DOHH2 (cell line): ENCODE measurements around the gene BMP6.
A peak's percentile ranks its signal among the peaks of the same experiment; 100 is the strongest.

Source experiments
- H3F3A ChIP-seq: fragments of 200-600 bp; sonication (generic), shearing (Covaris generic); 2 replicates; pipeline ENCODE4 v1.6.0; 2016; ENCODE audit warnings: antibody characterized with exemption, mild to moderate bottlenecking; ENCODE audit not compliant: control insufficient read depth, insufficient read depth
- H3K27ac ChIP-seq: fragments of 200-600 bp; sonication (generic); 2 replicates; pipeline ENCODE4 v1.5.1; 2014; ENCODE audit warnings: low read depth, mild to moderate bottlenecking, low read length, moderate library complexity
- H3K27me3 ChIP-seq: fragments of 200-600 bp; sonication (generic); 2 replicates; pipeline ENCODE4 v1.6.1; 2014; ENCODE audit warnings: mild to moderate bottlenecking, low read length, mixed read lengths; ENCODE audit not compliant: control insufficient read depth
- H3K36me3 ChIP-seq: fragments of 200-600 bp; sonication (generic); 2 replicates; pipeline ENCODE4 v1.6.1; 2014; ENCODE audit warnings: mild to moderate bottlenecking, low read length, moderate library complexity, mixed read lengths; ENCODE audit not compliant: control insufficient read depth
- H3K4me1 ChIP-seq: fragments of 200-600 bp; sonication (generic); 2 replicates; pipeline ENCODE4 v1.6.1; 2014; ENCODE audit warnings: mild to moderate bottlenecking, low read length, mixed read lengths; ENCODE audit not compliant: control insufficient read depth
- H3K4me2 ChIP-seq: fragments of 200-600 bp; sonication (generic); 2 replicates; pipeline ENCODE4 v1.6.0; 2014; ENCODE audit warnings: mild to moderate bottlenecking, low read length, moderate library complexity
- H3K4me3 ChIP-seq: fragments of 200-600 bp; sonication (generic); 2 replicates; pipeline ENCODE4 v1.5.1; 2014; ENCODE audit warnings: mild to moderate bottlenecking, low read length, mixed read lengths
- H3K79me2 ChIP-seq: fragments of 200-600 bp; sonication (generic); 2 replicates; pipeline ENCODE4 v1.6.1; 2014; ENCODE audit warnings: mild to moderate bottlenecking, low read length, mixed read lengths; ENCODE audit not compliant: control insufficient read depth
- H3K9me2 ChIP-seq: fragments of 200-600 bp; sonication (generic); replicated peaks from 2 replicates; pipeline ENCODE4 v1.6.1; 2014; ENCODE audit warnings: mild to moderate bottlenecking, low read length, mixed read lengths; ENCODE audit not compliant: control insufficient read depth
- H3K9me3 ChIP-seq: fragments of 200-600 bp; sonication (generic); 2 replicates; pipeline ENCODE4 v1.6.1; 2014; ENCODE audit warnings: antibody characterized with exemption, low read length, mixed read lengths; ENCODE audit not compliant: control insufficient read depth, insufficient read depth
- H4K20me1 ChIP-seq: fragments of 200-600 bp; sonication (generic); 2 replicates; pipeline ENCODE4 v1.6.0; 2014; ENCODE audit warnings: low read depth, mild to moderate bottlenecking, antibody characterized with exemption, low read length, moderate library complexity; ENCODE audit not compliant: control insufficient read depth, insufficient read depth
- CTCF ChIP-seq: fragments of 200-600 bp; sonication (generic); IDR thresholded peaks from one replicate; pipeline ENCODE4 v1.5.1; 2014; ENCODE audit warnings: antibody characterized with exemption, mild to moderate bottlenecking, low read depth, low read length; ENCODE audit not compliant: poor library complexity, severe bottlenecking
- EZH2phosphoT487 ChIP-seq: fragments of 200-600 bp; sonication (generic); IDR thresholded peaks from 2 replicates; pipeline ENCODE4 v1.6.1; 2017; ENCODE audit warnings: borderline replicate concordance, mild to moderate bottlenecking, antibody characterized with exemption, low read length, moderate library complexity, mixed read lengths

Gene BMP6

DNA sequence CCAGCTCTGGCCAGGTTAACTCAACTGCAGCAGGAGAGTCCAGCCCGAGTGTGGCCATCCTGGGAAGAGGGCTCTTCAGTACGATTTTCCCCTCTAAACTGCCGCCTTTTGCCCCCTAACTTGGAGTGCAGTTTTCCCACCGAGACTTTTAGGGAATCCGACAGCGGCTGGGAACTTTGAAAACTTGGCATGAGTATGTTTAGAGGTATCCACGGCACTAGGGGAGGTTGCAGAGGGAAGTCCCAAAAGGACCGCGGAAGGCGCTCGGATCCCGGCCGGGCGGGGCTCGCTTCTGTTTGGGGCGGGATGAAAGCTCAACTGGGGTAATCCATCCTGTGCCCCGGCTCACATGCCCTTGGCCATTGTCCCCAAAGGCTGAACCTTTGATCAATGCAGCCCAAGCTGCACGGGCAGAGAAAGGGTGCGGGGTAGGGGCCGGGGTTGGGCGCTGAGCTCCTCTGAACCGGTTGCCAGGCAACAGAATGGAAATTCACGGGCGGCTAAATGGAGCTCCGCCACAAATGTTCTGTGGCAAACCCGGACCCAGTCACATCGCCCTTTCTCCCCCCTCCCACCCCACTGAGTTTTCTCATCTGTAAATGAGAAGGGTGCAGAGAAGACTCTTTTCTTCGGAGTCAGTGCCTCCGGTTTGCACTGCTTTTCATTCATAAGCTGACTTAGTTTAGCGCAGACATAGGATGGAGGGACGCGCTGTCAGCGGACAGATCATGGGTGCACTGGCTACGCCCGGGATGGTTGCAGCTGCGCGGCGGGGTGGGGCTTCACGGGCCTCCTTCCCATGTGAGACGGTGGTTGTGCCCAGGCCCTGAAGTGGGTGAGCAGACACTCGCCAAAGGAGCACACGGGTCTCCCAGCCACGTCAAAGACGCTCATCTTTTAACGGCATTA lies 2.3 kb downstream of the BMP6 start:
- no peaks in the 10 kb centered on the region for H3K79me2 ChIP-seq
- no peaks in the 10 kb centered on the region for H3K9me2 ChIP-seq
- H3K27ac ChIP-seq = no peak overlapping the region
- H3F3A ChIP-seq = no peaks in the 10 kb centered on the region
- no peaks in the 10 kb centered on the region for H3K9me3 ChIP-seq
- peak overlapping the region; percentile 19; the same call in 1 of the 2 replicates for H3K4me2 ChIP-seq
- no peaks in the 10 kb centered on the region for H4K20me1 ChIP-seq
- H3K4me3 ChIP-seq = 0 out of 2 replicates have a peak overlapping the region, but pooled peaks have one; percentile 1
- H3K4me1 ChIP-seq = peaks cover 15% of the 10 kb centered on the region; the same call in 1 of the 2 replicates
- no peaks in the 10 kb centered on the region for H3K36me3 ChIP-seq
- peaks cover 86% of the 10 kb centered on the region for H3K27me3 ChIP-seq
- TF ChIP-seq EZH2phosphoT487 (peak; percentile 51; the same call in 1 of the 2 replicates), CTCF (no peak)

- Histone ChIP-seq H3K36me3 (no peaks in the 10 kb centered on the region), H3K4me1 (peaks cover 15% of the 10 kb centered on the region; the same call in 1 of the 2 replicates), H3K79me2 (no peaks in the 10 kb centered on the region), H3K9me3 (no peaks in the 10 kb centered on the region), H4K20me1 (no peaks in the 10 kb centered on the region), H3K4me2 (0 out of 2 replicates have a peak overlapping the region, but pooled peaks have one; percentile 19), H3K27me3 (peaks cover 82% of the 10 kb centered on the region), H3K9me2 (no peaks in the 10 kb centered on the region), H3K27ac (no peak overlapping the region), H3K4me3 (no peak overlapping the region), H3F3A (no peaks in the 10 kb centered on the region)
- TF ChIP-seq EZH2phosphoT487 = no peak
- TF ChIP-seq CTCF = no peak
Observed at GRCh38 chr6:7728855-7729590, 3.1 kb downstream of the BMP6 start.

DNA sequence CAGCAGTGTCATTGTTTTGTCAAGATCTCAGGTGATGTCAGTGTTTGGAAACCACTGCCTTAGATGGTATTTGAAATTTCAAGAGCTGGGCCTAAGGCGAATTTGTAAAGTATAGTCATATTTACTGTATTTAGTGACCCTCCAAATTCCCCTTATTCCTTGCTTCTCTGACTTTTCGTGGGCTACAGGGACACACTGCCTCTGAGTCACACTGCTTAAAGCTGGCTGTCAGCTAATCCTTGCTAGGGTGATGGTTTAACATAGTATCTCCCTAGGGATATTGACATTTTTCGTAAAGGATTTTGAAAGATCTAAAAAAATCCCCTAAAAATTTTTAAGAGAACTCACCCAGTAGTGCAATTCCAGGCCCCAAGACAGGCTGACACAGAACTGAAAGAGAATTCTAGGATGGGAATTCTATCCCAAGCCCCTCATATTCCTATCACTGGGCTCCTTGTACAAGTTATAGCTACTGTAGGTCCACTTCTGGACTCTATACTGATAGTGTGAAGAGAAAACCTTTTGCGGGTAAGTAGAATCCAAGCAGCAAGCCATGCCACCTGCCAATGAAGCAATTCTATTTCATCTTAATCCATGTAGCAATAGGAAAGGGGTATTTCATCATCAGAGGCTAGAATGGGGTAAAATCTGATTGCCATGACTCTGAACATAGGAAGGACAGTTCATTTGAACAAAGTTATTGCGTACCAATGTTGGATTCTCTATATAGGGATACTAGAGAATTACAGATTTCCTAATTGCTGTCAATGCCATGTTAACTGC lies 4.3 kb downstream of the BMP6 start:
- H4K20me1 ChIP-seq = no peaks in the 10 kb centered on the region
- TF ChIP-seq CTCF (no peak), EZH2phosphoT487 (no peak)
- no peak overlapping the region for H3K27ac ChIP-seq
- H3K36me3 ChIP-seq = no peaks in the 10 kb centered on the region
- H3K27me3 ChIP-seq = peaks cover 73% of the 10 kb centered on the region
- no peaks in the 10 kb centered on the region for H3K79me2 ChIP-seq
- no peaks in the 10 kb centered on the region for H3K9me2 ChIP-seq
- no peak overlapping the region for H3K4me3 ChIP-seq
- H3K9me3 ChIP-seq = no peaks in the 10 kb centered on the region
- no peaks in the 10 kb centered on the region for H3F3A ChIP-seq
- H3K4me1 ChIP-seq = peaks cover 15% of the 10 kb centered on the region; the same call in 1 of the 2 replicates
- no peak overlapping the region for H3K4me2 ChIP-seq
